Caco-2 (cell line): ENCODE results near the gene ERVFRD-1. TPM values are rescaled to one million over a fixed set of nuclear protein-coding genes. Genes with fewer than 3 reads are reported as not detected.
A peak's percentile ranks its signal among the peaks of the same experiment; 100 is the strongest.

ENCODE experiments used
- BruUV-seq: library from RNA; stranded (reverse); fragments of 400-500 nt; replicated peaks from 2 replicates; lab custom pipeline; 2021; lab: Mats Ljungman, UMichigan
- CTCF ChIA-PET: fragments of 300-600 bp; sonication (Branson Sonifier 250); formaldehyde crosslinking; loops from one replicate; lab custom pipeline; 2022; ENCODE audit warnings: antibody characterized with exemption; lab: Charles Lee
- POLR2A ChIA-PET: fragments of 300-600 bp; sonication (Branson Sonifier 250); formaldehyde crosslinking; loops from one replicate; lab custom pipeline; 2022; ENCODE audit warnings: antibody characterized with exemption; lab: Charles Lee
- DNase-seq, 2 experiments: peaks; one replicate each; pipeline versions ENCODE4 v3.0.0 to v3.0.0-alpha.2; 2020 to 2022
- H3K27me3 ChIP-seq: replicated peaks from 2 replicates; pipeline ENCODE4 v1.6.0; 2011; ENCODE audit warnings: low read length; ENCODE audit not compliant: control insufficient read depth, insufficient read depth
- H3K36me3 ChIP-seq: 2 replicates; pipeline ENCODE4 v1.5.1; 2011; ENCODE audit warnings: low read length; ENCODE audit not compliant: control insufficient read depth, insufficient read depth
- H3K4me1 ChIP-seq: fragments of 250-450 bp; sonication (Bioruptor Pico); 2 replicates; pipeline ENCODE4 v1.5.1; 2020; ENCODE audit warnings: mild to moderate bottlenecking
- H3K4me3 ChIP-seq: 2 replicates; pipeline ENCODE4 v1.5.1; 2011; ENCODE audit warnings: low read depth, mild to moderate bottlenecking, control low read depth, low read length
- H3K9me3 ChIP-seq: fragments of 250-450 bp; sonication (Bioruptor Pico); 2 replicates; pipeline ENCODE4 v1.5.1; 2020; ENCODE audit warnings: mild to moderate bottlenecking, moderate library complexity
- H3K27ac Mint-ChIP-seq: one replicate; pipeline ENCODE4 v1.8.0; 2022; ENCODE audit warnings: mixed read lengths; ENCODE audit not compliant: unreplicated experiment
- H3K27me3 Mint-ChIP-seq: one replicate; pipeline ENCODE4 v1.8.0; 2022; ENCODE audit warnings: mixed read lengths; ENCODE audit not compliant: insufficient read depth, unreplicated experiment
- H3K36me3 Mint-ChIP-seq: one replicate; pipeline ENCODE4 v1.8.0; 2022; ENCODE audit warnings: mild to moderate bottlenecking, mixed read lengths; ENCODE audit not compliant: insufficient read depth, unreplicated experiment
- H3K4me1 Mint-ChIP-seq: one replicate; pipeline ENCODE4 v1.8.0; 2022; ENCODE audit warnings: low read depth, mixed read lengths; ENCODE audit not compliant: unreplicated experiment
- H3K4me3 Mint-ChIP-seq: one replicate; pipeline ENCODE4 v1.8.0; 2022; ENCODE audit warnings: mild to moderate bottlenecking, moderate library complexity, mixed read lengths; ENCODE audit not compliant: unreplicated experiment
- H3K9me3 Mint-ChIP-seq: one replicate; pipeline ENCODE4 v1.8.0; 2022; ENCODE audit warnings: mixed read lengths; ENCODE audit not compliant: unreplicated experiment
- CTCF ChIP-seq, 2 experiments: fragments of 200-600 bp in 1 of 2; IDR thresholded peaks; 1 replicate in 1 of 2; 2 replicates in 1 of 2; pipeline versions ENCODE4 v1.5.1 to v1.8.0; 2011 to 2022; ENCODE audit warnings: antibody characterized with exemption in 1 of 2, control low read depth in 1 of 2, inconsistent platforms in 1 of 2, low read depth in 1 of 2, low read length in 1 of 2, mild to moderate bottlenecking in 1 of 2, moderate library complexity in 1 of 2; ENCODE audit not compliant: insufficient read depth in 1 of 2, severe bottlenecking in 1 of 2, unreplicated experiment in 1 of 2
- intact Hi-C: fragments of 100-400 bp; cut with micrococcal nuclease; formaldehyde crosslinking; loops from one replicate; pipeline ENCODE4 v1.10.0; 2022; ENCODE audit not compliant: unreplicated experiment
- total RNA-seq: library from RNA; stranded (reverse); gene quantifications from 2 replicates; pipeline ENCODE4 v1.2.3, GENCODE V29; 2022

The ERVFRD-1 gene
- total RNA-seq, 1 experiment from 2014 or later = 0.29 TPM

- no peaks in the 10 kb centered on the region for H3K9me3 ChIP-seq
- H3K27me3 ChIP-seq = no peaks in the 10 kb centered on the region; the same call in 1 of the 2 replicates
- no peaks in the 10 kb centered on the region for H3K36me3 ChIP-seq
- peak; percentile 62 to 64 for DNase-seq
- no peak for TF ChIP-seq CTCF (IDR thresholded peaks at IDR 0.05; ENCODE audit: insufficient read depth in 1 of 2, low read depth in 1 of 2, low read length in 1 of 2, severe bottlenecking in 1 of 2, unreplicated experiment in 1 of 2)
- Mint-ChIP-seq H3K27me3 (no peaks in the 10 kb centered on the region), H3K4me1 (peaks cover 33% of the 10 kb centered on the region), H3K27ac (peak overlapping the region; percentile 73), H3K9me3 (no peaks in the 10 kb centered on the region), H3K4me3 (peak overlapping the region; percentile 59), H3K36me3 (no peaks in the 10 kb centered on the region)
- CTCF ChIA-PET = interaction anchor here (0.5 to 2.3 kb wide), 13 partner anchors 10 to 210 kb away, joined by 3 to 23 read pairs (median 3); no protein-coding TSS in a partner anchor
- no TSS peak for BruUV-seq
- no peak overlapping the region for H3K4me3 ChIP-seq
- peaks cover 36% of the 10 kb centered on the region for H3K4me1 ChIP-seq
- intact Hi-C loops = loop anchor here (1.0 to 5.0 kb wide), 3 partner anchors 54 to 229 kb away; partner anchors contain the start of gene MAK
- POLR2A ChIA-PET = interaction anchor here (1.0 to 1.3 kb wide), 2 partner anchors 166 to 344 kb away, joined by 3 to 8 read pairs; partner anchors contain the start of gene NEDD9
Measured at GRCh38 chr6:11066505-11067347, 44.8 kb downstream of the ERVFRD-1 start.

GRCh38 chr6:11065436-11066202, 45.9 kb downstream of the ERVFRD-1 start:
- Histone ChIP-seq H3K4me1 (peaks cover 36% of the 10 kb centered on the region), H3K27me3 (no peaks in the 10 kb centered on the region), H3K9me3 (no peaks in the 10 kb centered on the region), H3K36me3 (no peaks in the 10 kb centered on the region), H3K4me3 (no peak overlapping the region)
- H3K4me3 Mint-ChIP-seq = no peak overlapping the region
- no peaks in the 10 kb centered on the region for H3K27me3 Mint-ChIP-seq
- no peaks in the 10 kb centered on the region for H3K9me3 Mint-ChIP-seq
- no peaks in the 10 kb centered on the region for H3K36me3 Mint-ChIP-seq
- POLR2A ChIA-PET = no interaction called here
- CTCF ChIA-PET = interaction anchor here (0.5 to 2.3 kb wide), 4 partner anchors 27 to 530 kb away, joined by 3 to 23 read pairs (median 6); no protein-coding TSS in a partner anchor
- no peak for DNase-seq
- BruUV-seq = TSS peak; percentile 44
- intact Hi-C loops = loop anchor here (5.0 kb wide), 1 partner anchor 228 kb away; the partner anchor contains the start of gene MAK
- no peak for TF ChIP-seq CTCF (IDR thresholded peaks at IDR 0.05; ENCODE audit: insufficient read depth in 1 of 2, low read depth in 1 of 2, low read length in 1 of 2, severe bottlenecking in 1 of 2, unreplicated experiment in 1 of 2)
- H3K4me1 Mint-ChIP-seq = peaks cover 33% of the 10 kb centered on the region
- peak overlapping the region; percentile 84 for H3K27ac Mint-ChIP-seq

- Histone ChIP-seq H3K36me3 (no peaks in the 10 kb centered on the region), H3K4me1 (peaks cover 36% of the 10 kb centered on the region), H3K27me3 (no peaks in the 10 kb centered on the region), H3K9me3 (no peaks in the 10 kb centered on the region; the same call in 1 of the 2 replicates), H3K4me3 (no peak overlapping the region)
- Mint-ChIP-seq H3K4me3 (no peak overlapping the region), H3K27me3 (no peaks in the 10 kb centered on the region), H3K9me3 (no peaks in the 10 kb centered on the region), H3K36me3 (no peaks in the 10 kb centered on the region), H3K27ac (no peak overlapping the region), H3K4me1 (peaks cover 32% of the 10 kb centered on the region)
- ChIA-PET CTCF (no interaction called here), POLR2A (no interaction called here)
- DNase-seq = no peak
- TF ChIP-seq CTCF (IDR thresholded peaks at IDR 0.05; ENCODE audit: insufficient read depth in 1 of 2, low read depth in 1 of 2, low read length in 1 of 2, severe bottlenecking in 1 of 2, unreplicated experiment in 1 of 2) = no peak
- intact Hi-C loops = loop anchor here (5.0 kb wide), 1 partner anchor 228 kb away; the partner anchor contains the start of gene MAK
- BruUV-seq = no TSS peak
Measured at GRCh38 chr6:11064836-11065235, 46.7 kb downstream of the ERVFRD-1 start.
